Astrocyte (in vitro differentiated cells and primary cell): ENCODE results near the gene GALNT17. TPM values are rescaled to one million over a fixed set of nuclear protein-coding genes. Genes with fewer than 3 reads are reported as not detected.

ENCODE experiments used
- DNase-seq: peaks from one replicate; pipeline ENCODE4 v3.0.0-alpha.2; 2010; ENCODE audit warnings: low read depth
- FAIRE-seq: peaks from 2 replicates; lab custom pipeline; 2011; peaks lifted over from hg19 to GRCh38; lab: Jason Lieb, UNC
- H2AFZ ChIP-seq: 2 replicates; pipeline ENCODE4 v1.6.0; 2012; ENCODE audit warnings: low read depth, low read length, inconsistent platforms
- H3K27ac ChIP-seq: 2 replicates; pipeline ENCODE4 v1.5.1; 2011; ENCODE audit warnings: low read depth, low read length, inconsistent platforms
- H3K27me3 ChIP-seq: 2 replicates; pipeline ENCODE4 v1.6.0; 2011; ENCODE audit warnings: low read length, inconsistent platforms; ENCODE audit not compliant: insufficient read depth
- H3K36me3 ChIP-seq: 2 replicates; pipeline ENCODE4 v1.5.1; 2011; ENCODE audit warnings: low read length, inconsistent platforms; ENCODE audit not compliant: insufficient read depth
- H3K4me1 ChIP-seq: 2 replicates; pipeline ENCODE4 v1.5.1; 2011; ENCODE audit warnings: low read length, inconsistent platforms; ENCODE audit not compliant: insufficient read depth
- H3K4me2 ChIP-seq: 2 replicates; pipeline ENCODE4 v1.6.0; 2012; ENCODE audit warnings: low read length, inconsistent platforms
- H3K4me3 ChIP-seq: 2 replicates; pipeline ENCODE4 v1.5.1; 2011; ENCODE audit warnings: low read depth, mild to moderate bottlenecking, low read length, inconsistent platforms; ENCODE audit not compliant: insufficient read depth
- H3K79me2 ChIP-seq: 2 replicates; pipeline ENCODE4 v1.6.0; 2012; ENCODE audit warnings: mild to moderate bottlenecking, low read length, inconsistent platforms; ENCODE audit not compliant: insufficient read depth
- H3K9ac ChIP-seq: 2 replicates; pipeline ENCODE4 v1.6.0; 2012; ENCODE audit warnings: mild to moderate bottlenecking, low read length, inconsistent platforms
- H3K9me3 ChIP-seq: 2 replicates; pipeline ENCODE4 v1.5.1; 2012; ENCODE audit warnings: low read depth, mild to moderate bottlenecking, low read length, inconsistent platforms; ENCODE audit not compliant: insufficient read depth
- H4K20me1 ChIP-seq: 2 replicates; pipeline ENCODE4 v1.6.0; 2012; ENCODE audit warnings: low read length, inconsistent platforms; ENCODE audit not compliant: insufficient read depth
- H3K27ac Mint-ChIP-seq: one replicate; pipeline ENCODE4 v1.8.0; 2021; ENCODE audit warnings: mild to moderate bottlenecking, mixed read lengths; ENCODE audit not compliant: unreplicated experiment
- H3K27me3 Mint-ChIP-seq: one replicate; pipeline ENCODE4 v1.8.0; 2021; ENCODE audit warnings: low read depth, mixed read lengths; ENCODE audit not compliant: unreplicated experiment
- H3K36me3 Mint-ChIP-seq: one replicate; pipeline ENCODE4 v1.8.0; 2021; ENCODE audit warnings: low read depth, mixed read lengths; ENCODE audit not compliant: unreplicated experiment
- H3K4me1 Mint-ChIP-seq: one replicate; pipeline ENCODE4 v1.8.0; 2021; ENCODE audit warnings: low read depth, mixed read lengths; ENCODE audit not compliant: unreplicated experiment
- H3K4me3 Mint-ChIP-seq: one replicate; pipeline ENCODE4 v1.8.0; 2021; ENCODE audit warnings: mild to moderate bottlenecking, moderate library complexity, mixed read lengths; ENCODE audit not compliant: unreplicated experiment
- H3K9me3 Mint-ChIP-seq: one replicate; pipeline ENCODE4 v1.8.0; 2021; ENCODE audit warnings: mild to moderate bottlenecking, mixed read lengths; ENCODE audit not compliant: unreplicated experiment
- CTCF ChIP-seq: IDR thresholded peaks from 2 replicates; pipeline ENCODE4 v1.5.1; 2011; ENCODE audit warnings: low read depth, mild to moderate bottlenecking, inconsistent platforms, low read length, moderate library complexity; ENCODE audit not compliant: insufficient read depth
- EZH2 ChIP-seq: IDR thresholded peaks from 2 replicates; pipeline ENCODE4 v1.6.1; 2012; ENCODE audit warnings: mild to moderate bottlenecking, low read length, inconsistent platforms; ENCODE audit not compliant: insufficient read depth
- total RNA-seq: library from RNA; stranded (reverse); gene quantifications from 2 replicates; pipeline ENCODE4 v1.2.1, GENCODE V29; 2021

Gene GALNT17
- total RNA-seq, 1 donor from 2014 or later, result 7.8 TPM

GRCh38 chr7:71453630-71454029, 321.7 kb downstream of the GALNT17 start:
- no peaks in the 10 kb centered on the region for H3K4me1 ChIP-seq
- H3K36me3 ChIP-seq, result no peaks in the 10 kb centered on the region
- H4K20me1 ChIP-seq, result no peaks in the 10 kb centered on the region
- H3K27ac Mint-ChIP-seq, result no peak overlapping the region
- no peaks in the 10 kb centered on the region for H3K79me2 ChIP-seq
- no peaks in the 10 kb centered on the region for H3K9me3 Mint-ChIP-seq
- peaks cover 3% of the 10 kb centered on the region for H3K27me3 Mint-ChIP-seq
- H3K36me3 Mint-ChIP-seq, result no peaks in the 10 kb centered on the region
- no peaks in the 10 kb centered on the region for H3K27me3 ChIP-seq
- H3K9me3 ChIP-seq, result no peaks in the 10 kb centered on the region
- H3K4me3 Mint-ChIP-seq, result no peak overlapping the region
- H3K27ac ChIP-seq, result no peak overlapping the region
- no peak overlapping the region for H3K4me2 ChIP-seq
- no peak overlapping the region for H3K9ac ChIP-seq
- H2AFZ ChIP-seq, result no peak overlapping the region
- no peak for TF ChIP-seq EZH2
- H3K4me1 Mint-ChIP-seq, result no peaks in the 10 kb centered on the region
- FAIRE-seq (no peak), DNase-seq (no peak)
- no peak overlapping the region for H3K4me3 ChIP-seq

- Histone ChIP-seq H3K27me3 (no peaks in the 10 kb centered on the region), H3K36me3 (no peaks in the 10 kb centered on the region), H3K9me3 (no peaks in the 10 kb centered on the region), H3K9ac (no peak overlapping the region), H3K27ac (no peak overlapping the region), H4K20me1 (no peaks in the 10 kb centered on the region), H2AFZ (no peak overlapping the region), H3K4me3 (no peak overlapping the region), H3K4me2 (no peak overlapping the region), H3K79me2 (no peaks in the 10 kb centered on the region), H3K4me1 (no peaks in the 10 kb centered on the region)
- TF ChIP-seq CTCF, result no peak
- no peak for TF ChIP-seq EZH2
- FAIRE-seq (no peak), DNase-seq (no peak)
- no peaks in the 10 kb centered on the region for H3K4me1 Mint-ChIP-seq
- H3K4me3 Mint-ChIP-seq, result no peak overlapping the region
- H3K27me3 Mint-ChIP-seq, result peaks cover 3% of the 10 kb centered on the region
- no peaks in the 10 kb centered on the region for H3K9me3 Mint-ChIP-seq
- no peak overlapping the region for H3K27ac Mint-ChIP-seq
- H3K36me3 Mint-ChIP-seq, result no peaks in the 10 kb centered on the region
These were observed 323.0 kb downstream of the GALNT17 start for GRCh38 chr7:71454981-71455380.

GRCh38 chr7:71457021-71457420, 325.1 kb downstream of the GALNT17 start:
- H3K79me2 ChIP-seq, result no peaks in the 10 kb centered on the region
- Mint-ChIP-seq H3K4me1 (peaks cover 2% of the 10 kb centered on the region), H3K27me3 (peaks cover 3% of the 10 kb centered on the region), H3K4me3 (no peak overlapping the region), H3K9me3 (no peaks in the 10 kb centered on the region), H3K36me3 (no peaks in the 10 kb centered on the region), H3K27ac (no peak overlapping the region)
- FAIRE-seq (no peak), DNase-seq (no peak)
- H3K36me3 ChIP-seq, result no peaks in the 10 kb centered on the region
- H3K27me3 ChIP-seq, result no peaks in the 10 kb centered on the region
- no peak overlapping the region for H3K4me3 ChIP-seq
- no peaks in the 10 kb centered on the region for H3K9me3 ChIP-seq
- H3K4me2 ChIP-seq, result no peak overlapping the region
- H3K4me1 ChIP-seq, result no peaks in the 10 kb centered on the region
- no peak overlapping the region for H3K27ac ChIP-seq
- no peak overlapping the region for H2AFZ ChIP-seq
- no peaks in the 10 kb centered on the region for H4K20me1 ChIP-seq
- H3K9ac ChIP-seq, result no peak overlapping the region
- TF ChIP-seq EZH2, result no peak
- no peak for TF ChIP-seq CTCF
